Breast epithelium (tissue), 4 donors: ENCODE results near the gene TTYH3. TPM values are rescaled to one million over a fixed set of nuclear protein-coding genes. Genes with fewer than 3 reads are reported as not detected.
A peak's percentile ranks its signal among the peaks of the same experiment; 100 is the strongest.

Source experiments
- DNase-seq, 2 donors: peaks; one replicate each; pipeline ENCODE4 v3.0.0-alpha.2; 2019; ENCODE audit warnings: low spot score in 2 of 2
- H3K27ac ChIP-seq, 2 donors: fragments of 200-600 bp; sonication (generic) in 1 of 2; one replicate each; pipeline ENCODE4 v1.5.1; 2016 to 2019; ENCODE audit warnings: mild to moderate bottlenecking in 1 of 2
- H3K27me3 ChIP-seq, 2 donors: fragments of 200-600 bp; sonication (generic) in 1 of 2; one replicate each; pipeline versions ENCODE4 v1.5.1 to v1.6.0; 2017 to 2019; ENCODE audit warnings: control low read depth in 1 of 2, mild to moderate bottlenecking in 1 of 2
- H3K36me3 ChIP-seq: fragments of 200-600 bp; one replicate; pipeline ENCODE4 v1.5.1; 2019
- H3K4me1 ChIP-seq, 2 donors: fragments of 200-600 bp; sonication (generic); one replicate each; pipeline ENCODE4 v1.5.1; 2016 to 2019; ENCODE audit warnings: control low read depth in 1 of 2
- H3K4me3 ChIP-seq, 3 donors: fragments of 200-600 bp; sonication (generic); 1 replicate in 2 of 3; 2 replicates in 1 of 3; pipeline ENCODE4 v1.5.1; 2016 to 2019; ENCODE audit warnings: mild to moderate bottlenecking in 3 of 3, moderate library complexity in 2 of 3
- H3K9me3 ChIP-seq, 2 donors: fragments of 200-600 bp; sonication (generic) in 1 of 2; one replicate each; pipeline ENCODE4 v1.5.1; 2016 to 2019; ENCODE audit warnings: control low read depth in 1 of 2
- POLR2A ChIP-seq: fragments of 450-650 bp; IDR thresholded peaks from one replicate; pipeline ENCODE4 v1.6.1; 2016; ENCODE audit warnings: antibody characterized with exemption, mild to moderate bottlenecking, moderate library complexity
- POLR2AphosphoS5 ChIP-seq, 3 donors: sonication (generic); formaldehyde crosslinking; IDR thresholded peaks; one replicate each; pipeline ENCODE4 v1.6.1; 2017; ENCODE audit warnings: antibody characterized with exemption in 3 of 3
- intact Hi-C: fragments of 100-400 bp; cut with DNase I; formaldehyde crosslinking; loops from one replicate; pipeline ENCODE4 v1.15.1; 2023; ENCODE audit warnings: low total_unique reads
- total RNA-seq, 3 donors: library from RNA; depleted of rRNA; stranded (reverse); fragments of >200 nt; gene quantifications; one replicate each; pipeline ENCODE4 v1.1.0, GENCODE V29; 2016
- TF ChIP-seq, protein P1 (sequence below), 3 donors: fragments of 450-650 bp; IDR thresholded peaks; one replicate each; pipeline ENCODE4 v1.5.1; 2016 to 2017; ENCODE audit warnings: antibody characterized with exemption in 3 of 3, mild to moderate bottlenecking in 3 of 3, moderate library complexity in 3 of 3

The TTYH3 gene
- total RNA-seq, 3 donors from 2014 or later = 11.6 to 17.9 (median 17.4) TPM

DNA sequence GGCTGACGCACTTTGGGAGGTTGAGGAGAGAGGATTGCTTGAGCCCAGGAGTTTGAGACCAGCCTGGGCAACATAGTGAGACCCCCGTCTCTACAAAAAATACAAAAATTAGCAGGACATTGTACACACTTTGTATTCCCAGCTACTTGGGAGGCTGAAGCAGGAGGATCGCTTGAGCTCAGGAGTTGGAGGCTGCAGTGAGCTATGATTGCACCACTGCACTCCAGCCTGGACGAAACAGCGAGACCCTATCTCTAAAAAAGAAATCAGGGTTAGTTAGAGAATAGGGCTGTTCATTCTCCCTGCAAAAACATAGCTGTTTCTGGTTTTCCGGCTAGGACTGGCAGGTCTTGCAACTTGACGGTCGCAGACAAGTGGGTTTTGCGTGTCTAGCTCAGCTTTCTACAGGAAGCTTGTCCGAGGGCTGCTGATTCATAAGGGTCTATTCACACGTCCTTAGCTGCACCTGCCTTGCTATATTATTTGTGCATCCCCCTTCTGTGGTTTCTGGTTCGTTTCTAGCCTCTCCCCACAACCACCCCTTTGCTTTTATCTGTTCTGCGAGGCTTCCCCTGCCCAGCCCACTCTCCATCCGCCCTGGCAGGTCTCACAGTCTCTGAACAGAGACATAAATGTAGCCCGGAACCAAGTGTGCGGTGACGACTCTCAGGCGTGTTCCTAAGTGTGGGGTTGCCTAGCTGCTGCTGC lies 66.9 kb downstream of the TTYH3 start:
- H3K27me3 ChIP-seq = no peaks in the 10 kb centered on the region
- H3K36me3 ChIP-seq = no peaks in the 10 kb centered on the region
- no peak for DNase-seq
- no peaks in the 10 kb centered on the region for H3K9me3 ChIP-seq
- intact Hi-C loops = no loop called here
- no peak overlapping the region for H3K27ac ChIP-seq
- H3K4me3 ChIP-seq = no peak overlapping the region
- H3K4me1 ChIP-seq = no peaks in the 10 kb centered on the region
- TF ChIP-seq POLR2AphosphoS5 (IDR thresholded peaks at IDR 0.05) = no peak

DNA sequence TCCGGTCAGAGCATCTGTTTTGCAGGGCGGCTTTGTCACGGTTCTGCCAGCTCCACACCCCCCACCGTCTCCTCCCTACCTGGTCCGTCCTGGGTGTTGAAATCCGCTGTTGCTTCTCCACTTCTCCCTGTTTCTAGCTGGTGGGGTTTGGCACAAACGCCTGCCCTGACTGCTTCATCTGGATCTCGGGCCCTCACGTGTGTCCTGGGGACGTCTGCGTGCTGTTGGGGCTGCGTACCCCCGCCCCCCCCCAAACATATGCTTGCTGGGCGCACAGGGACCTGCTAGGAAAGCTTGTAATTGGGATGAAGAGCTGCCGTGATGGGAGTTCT lies 67.5 kb downstream of the TTYH3 start:
- Histone ChIP-seq H3K27me3 (no peaks in the 10 kb centered on the region), H3K36me3 (no peaks in the 10 kb centered on the region), H3K4me3 (no peak overlapping the region), H3K4me1 (no peaks in the 10 kb centered on the region), H3K9me3 (no peaks in the 10 kb centered on the region), H3K27ac (no peak overlapping the region)
- no peak for DNase-seq
- intact Hi-C loops = no loop called here
- TF ChIP-seq POLR2A = no peak
- TF ChIP-seq, protein P1, sequence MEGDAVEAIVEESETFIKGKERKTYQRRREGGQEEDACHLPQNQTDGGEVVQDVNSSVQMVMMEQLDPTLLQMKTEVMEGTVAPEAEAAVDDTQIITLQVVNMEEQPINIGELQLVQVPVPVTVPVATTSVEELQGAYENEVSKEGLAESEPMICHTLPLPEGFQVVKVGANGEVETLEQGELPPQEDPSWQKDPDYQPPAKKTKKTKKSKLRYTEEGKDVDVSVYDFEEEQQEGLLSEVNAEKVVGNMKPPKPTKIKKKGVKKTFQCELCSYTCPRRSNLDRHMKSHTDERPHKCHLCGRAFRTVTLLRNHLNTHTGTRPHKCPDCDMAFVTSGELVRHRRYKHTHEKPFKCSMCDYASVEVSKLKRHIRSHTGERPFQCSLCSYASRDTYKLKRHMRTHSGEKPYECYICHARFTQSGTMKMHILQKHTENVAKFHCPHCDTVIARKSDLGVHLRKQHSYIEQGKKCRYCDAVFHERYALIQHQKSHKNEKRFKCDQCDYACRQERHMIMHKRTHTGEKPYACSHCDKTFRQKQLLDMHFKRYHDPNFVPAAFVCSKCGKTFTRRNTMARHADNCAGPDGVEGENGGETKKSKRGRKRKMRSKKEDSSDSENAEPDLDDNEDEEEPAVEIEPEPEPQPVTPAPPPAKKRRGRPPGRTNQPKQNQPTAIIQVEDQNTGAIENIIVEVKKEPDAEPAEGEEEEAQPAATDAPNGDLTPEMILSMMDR (IDR thresholded peaks at IDR 0.05) = no peak
- TF ChIP-seq POLR2AphosphoS5 (IDR thresholded peaks at IDR 0.05) = no peak

DNA sequence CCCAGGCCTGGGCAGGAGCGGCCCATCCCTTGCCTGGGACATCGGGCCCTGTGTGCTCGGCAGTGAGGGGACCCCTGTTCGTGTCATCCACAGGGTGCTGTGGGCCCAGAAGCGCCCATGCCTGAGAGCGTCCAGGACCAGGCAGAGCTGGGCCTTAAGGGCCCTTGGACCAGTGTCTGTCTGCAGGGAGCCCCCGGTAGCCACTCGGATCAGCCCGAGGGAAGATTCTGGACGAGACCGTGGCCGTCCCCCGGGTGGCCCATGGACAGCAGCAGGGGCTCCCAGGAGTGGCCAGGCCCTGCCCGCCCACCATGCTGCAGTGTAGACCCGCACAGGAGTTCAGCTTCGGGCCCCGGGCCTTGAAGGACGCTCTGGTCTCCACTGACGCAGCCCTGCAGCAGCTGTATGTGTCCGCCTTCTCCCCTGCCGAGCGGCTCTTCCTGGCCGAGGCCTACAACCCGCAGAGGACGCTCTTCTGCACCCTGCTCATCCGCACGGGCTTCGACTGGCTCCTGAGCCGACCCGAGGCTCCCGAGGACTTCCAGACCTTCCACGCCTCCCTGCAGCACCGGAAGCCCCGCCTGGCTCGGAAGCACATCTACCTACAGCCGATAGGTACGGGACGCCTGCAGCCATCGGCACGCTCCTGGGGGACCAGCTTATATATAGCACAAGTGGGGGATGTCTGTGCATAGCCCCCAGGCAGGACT lies 68.5 kb downstream of the TTYH3 start:
- no peak overlapping the region for H3K4me3 ChIP-seq
- intact Hi-C loops = no loop called here
- H3K9me3 ChIP-seq = no peaks in the 10 kb centered on the region

DNA sequence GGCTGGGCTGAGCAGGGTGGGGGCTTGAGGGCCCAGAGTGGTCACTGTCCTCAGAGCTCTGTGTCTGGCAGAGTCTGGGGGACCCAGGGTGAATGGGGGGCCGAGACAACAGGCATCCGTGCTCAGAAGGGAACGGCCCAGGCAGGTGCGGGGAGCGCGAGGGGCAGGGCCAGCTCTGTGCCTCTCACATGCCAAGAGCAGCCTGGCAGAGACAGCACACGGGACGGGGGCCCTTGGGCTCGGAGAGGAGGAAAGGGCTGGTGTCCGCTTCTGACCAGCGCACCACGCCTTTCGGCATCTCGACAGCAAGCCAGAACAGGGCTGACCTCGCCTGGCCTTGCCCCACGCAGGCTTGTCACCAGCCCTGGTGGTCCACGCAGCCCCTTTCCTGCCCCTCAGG lies 69.6 kb downstream of the TTYH3 start:
- H3K4me1 ChIP-seq = no peaks in the 10 kb centered on the region
- intact Hi-C loops = no loop called here
- DNase-seq = no peak
- TF ChIP-seq, protein P1 (IDR thresholded peaks at IDR 0.05) = no peak
- TF ChIP-seq POLR2AphosphoS5 (IDR thresholded peaks at IDR 0.05) (no peak), POLR2A (no peak)
- H3K9me3 ChIP-seq = no peaks in the 10 kb centered on the region
- H3K36me3 ChIP-seq = no peaks in the 10 kb centered on the region
- H3K4me3 ChIP-seq = peak overlapping the region in 1 of 3 donors; percentile 17
- no peaks in the 10 kb centered on the region for H3K27me3 ChIP-seq
- H3K27ac ChIP-seq = peak overlapping the region in 1 of 2 donors; percentile 3

More for the DNA sequence above, 68.5 kb downstream of the TTYH3 start:
- TF ChIP-seq POLR2A (no peak), POLR2AphosphoS5 (IDR thresholded peaks at IDR 0.05) (no peak)
- TF ChIP-seq, protein P1 (IDR thresholded peaks at IDR 0.05) = no peak
- no peak for DNase-seq
- Histone ChIP-seq H3K27ac (no peak overlapping the region), H3K4me1 (no peaks in the 10 kb centered on the region), H3K27me3 (no peaks in the 10 kb centered on the region), H3K36me3 (no peaks in the 10 kb centered on the region)

DNA sequence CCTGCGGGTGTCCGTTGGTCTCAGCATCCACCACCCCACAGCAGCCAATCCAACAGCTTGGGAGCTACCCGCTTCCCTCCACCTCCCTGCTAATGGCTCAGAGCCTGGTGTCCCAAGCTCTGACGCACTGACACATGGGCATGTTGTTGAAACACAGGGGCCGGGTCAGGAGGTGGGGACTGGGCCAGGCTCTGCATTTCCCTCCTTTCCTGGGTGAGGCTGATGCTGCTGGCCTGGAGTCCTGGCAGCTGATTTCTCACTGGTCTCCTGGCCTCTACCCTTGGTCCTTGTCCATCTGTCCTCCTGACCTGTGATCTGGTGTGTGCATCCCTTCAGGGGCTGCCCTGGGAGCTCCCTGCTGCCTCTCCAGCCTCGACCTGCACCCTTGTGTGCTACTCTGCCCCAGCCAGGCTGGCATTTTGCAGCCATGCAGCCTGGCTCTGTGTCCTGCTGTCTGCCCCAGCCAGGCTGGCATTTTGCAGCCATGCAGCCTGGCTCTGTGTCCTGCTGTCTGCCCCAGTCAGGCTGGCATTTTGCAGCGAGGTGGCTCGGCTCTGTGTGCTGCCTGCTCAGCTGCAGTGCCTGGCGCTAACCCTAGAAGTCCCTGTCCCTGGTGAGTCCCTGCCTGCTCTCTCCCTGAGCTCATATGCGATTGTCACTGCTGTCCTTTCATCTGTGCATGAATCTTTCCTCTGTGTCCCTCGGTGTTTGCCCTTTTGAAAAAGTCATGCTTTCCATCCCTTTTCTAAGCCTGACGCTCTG lies 70.2 kb downstream of the TTYH3 start:
- DNase-seq = no peak

More for the DNA sequence above, 70.2 kb downstream of the TTYH3 start:
- H3K9me3 ChIP-seq = no peaks in the 10 kb centered on the region
- peak overlapping the region in 1 of 2 donors; percentile 3 for H3K27ac ChIP-seq
- no peaks in the 10 kb centered on the region for H3K36me3 ChIP-seq
- peak overlapping the region in 1 of 3 donors; percentile 17 for H3K4me3 ChIP-seq
- H3K27me3 ChIP-seq = no peaks in the 10 kb centered on the region
- H3K4me1 ChIP-seq = no peaks in the 10 kb centered on the region
- TF ChIP-seq POLR2A (no peak), POLR2AphosphoS5 (IDR thresholded peaks at IDR 0.05) (peak in 1 of 3 donors; percentile 37)
- TF ChIP-seq, protein P1 (IDR thresholded peaks at IDR 0.05) = no peak
- intact Hi-C loops = no loop called here
